Panc1 (cell line): ENCODE data around the gene GRSF1. TPM values are rescaled to one million over a fixed set of nuclear protein-coding genes. Genes with fewer than 3 reads are reported as not detected.

ENCODE experiments used
- ATAC-seq: fragments of 200-7000 bp; cut with Tn5 transposase; 2 replicates; pipeline ENCODE4 v1.9.1; 2020; ENCODE audit warnings: mild to moderate bottlenecking, moderate library complexity
- BruUV-seq: library from RNA; stranded (reverse); fragments of 400-500 nt; replicated peaks from 2 replicates; lab custom pipeline; 2021; lab: Mats Ljungman, UMichigan
- CTCF ChIA-PET: fragments of 300-600 bp; sonication (Branson Sonifier 250); formaldehyde crosslinking; loops from one replicate; lab custom pipeline; 2022; ENCODE audit warnings: antibody characterized with exemption; lab: Charles Lee
- POLR2A ChIA-PET: fragments of 300-600 bp; sonication (Branson Sonifier 250); formaldehyde crosslinking; loops from one replicate; lab custom pipeline; 2022; ENCODE audit warnings: antibody characterized with exemption; lab: Charles Lee
- DNase-seq: peaks from one replicate; pipeline ENCODE4 v3.0.0-alpha.2; 2010; ENCODE audit warnings: low read depth, low spot score
- H3K27ac ChIP-seq: 2 replicates; pipeline ENCODE4 v1.5.1; 2011; ENCODE audit warnings: mild to moderate bottlenecking, low read length, inconsistent platforms
- H3K27me3 ChIP-seq: fragments of 200-500 bp; sonication (Bioruptor generic); 2 replicates; pipeline ENCODE4 v1.6.0; 2014; ENCODE audit warnings: low read length, inconsistent platforms; ENCODE audit not compliant: control insufficient read depth, insufficient read depth
- H3K36me3 ChIP-seq: fragments of 200-500 bp; sonication (Bioruptor generic); 2 replicates; pipeline ENCODE4 v1.5.1; 2014; ENCODE audit warnings: inconsistent platforms, mild to moderate bottlenecking, low read length, moderate library complexity; ENCODE audit not compliant: control insufficient read depth, insufficient read depth
- H3K4me1 ChIP-seq: 2 replicates; pipeline ENCODE4 v1.5.1; 2011; ENCODE audit warnings: inconsistent platforms, mild to moderate bottlenecking, low read length, moderate library complexity; ENCODE audit not compliant: control insufficient read depth, insufficient read depth
- H3K4me3 ChIP-seq, 2 experiments: 2 replicates each; pipeline ENCODE4 v1.5.1; 2011 to 2012; ENCODE audit warnings: low read depth in 2 of 2, low read length in 2 of 2, mild to moderate bottlenecking in 2 of 2, inconsistent platforms in 1 of 2, moderate library complexity in 1 of 2
- H3K9me3 ChIP-seq: fragments of 200-500 bp; sonication (Bioruptor generic); 2 replicates; pipeline ENCODE4 v1.5.1; 2014; ENCODE audit warnings: low read depth, mild to moderate bottlenecking, inconsistent platforms, low read length, moderate library complexity; ENCODE audit not compliant: control insufficient read depth, insufficient read depth
- CTCF ChIP-seq: fragments of 450-650 bp; IDR thresholded peaks from 2 replicates; pipeline ENCODE4 v1.5.1; 2017; ENCODE audit warnings: mild to moderate bottlenecking
- POLR2AphosphoS5 ChIP-seq: IDR thresholded peaks from 2 replicates; pipeline ENCODE4 v1.6.1; 2012; ENCODE audit warnings: mild to moderate bottlenecking, low read depth, low read length, moderate library complexity
- SIN3A ChIP-seq: IDR thresholded peaks from 2 replicates; pipeline ENCODE4 v1.6.1; 2012; ENCODE audit warnings: low read depth, mild to moderate bottlenecking, low read length, moderate library complexity, borderline replicate concordance; ENCODE audit not compliant: insufficient read depth
- TCF7L2 ChIP-seq: IDR thresholded peaks from 2 replicates; pipeline ENCODE4 v1.6.1; 2011; ENCODE audit warnings: mild to moderate bottlenecking, low read depth, low read length, inconsistent platforms
- in situ Hi-C: cut with HindIII; loops from 2 replicates; pipeline ENCODE4 v1.10.0; 2016; ENCODE audit warnings: low sequenced_read_pairs, low pct_unique_long_range_greater_than_20kb
- intact Hi-C: fragments of 100-400 bp; cut with micrococcal nuclease; formaldehyde crosslinking; loops from one replicate; pipeline ENCODE4 v1.10.0; 2022; ENCODE audit not compliant: unreplicated experiment
- total RNA-seq: library from RNA; stranded (reverse); gene quantifications from one replicate; pipeline ENCODE4 v1.2.1, GENCODE V29; 2021; ENCODE audit not compliant: unreplicated experiment
- TF ChIP-seq, protein P1 (sequence below), 2 experiments: IDR thresholded peaks; 2 replicates each; pipeline ENCODE4 v1.6.1; 2011 to 2012; ENCODE audit warnings: low read depth in 2 of 2, control low read depth in 1 of 2, low read length in 1 of 2, mild to moderate bottlenecking in 1 of 2, moderate library complexity in 1 of 2; ENCODE audit not compliant: insufficient read depth in 1 of 2

The GRSF1 gene
- total RNA-seq, 1 experiment from 2014 or later: 59.9 TPM

GRCh38 chr4:70874268-70875156 lies 34.8 kb upstream of the GRSF1 start:
- Histone ChIP-seq H3K27me3 (no peaks in the 10 kb centered on the region), H3K36me3 (no peaks in the 10 kb centered on the region), H3K27ac (no peak overlapping the region), H3K4me3 (no peak overlapping the region), H3K9me3 (no peaks in the 10 kb centered on the region), H3K4me1 (no peaks in the 10 kb centered on the region)
- no peak for ATAC-seq
- TF ChIP-seq TCF7L2 (no peak), POLR2AphosphoS5 (no peak), CTCF (no peak), SIN3A (no peak)
- TF ChIP-seq, protein P1, sequence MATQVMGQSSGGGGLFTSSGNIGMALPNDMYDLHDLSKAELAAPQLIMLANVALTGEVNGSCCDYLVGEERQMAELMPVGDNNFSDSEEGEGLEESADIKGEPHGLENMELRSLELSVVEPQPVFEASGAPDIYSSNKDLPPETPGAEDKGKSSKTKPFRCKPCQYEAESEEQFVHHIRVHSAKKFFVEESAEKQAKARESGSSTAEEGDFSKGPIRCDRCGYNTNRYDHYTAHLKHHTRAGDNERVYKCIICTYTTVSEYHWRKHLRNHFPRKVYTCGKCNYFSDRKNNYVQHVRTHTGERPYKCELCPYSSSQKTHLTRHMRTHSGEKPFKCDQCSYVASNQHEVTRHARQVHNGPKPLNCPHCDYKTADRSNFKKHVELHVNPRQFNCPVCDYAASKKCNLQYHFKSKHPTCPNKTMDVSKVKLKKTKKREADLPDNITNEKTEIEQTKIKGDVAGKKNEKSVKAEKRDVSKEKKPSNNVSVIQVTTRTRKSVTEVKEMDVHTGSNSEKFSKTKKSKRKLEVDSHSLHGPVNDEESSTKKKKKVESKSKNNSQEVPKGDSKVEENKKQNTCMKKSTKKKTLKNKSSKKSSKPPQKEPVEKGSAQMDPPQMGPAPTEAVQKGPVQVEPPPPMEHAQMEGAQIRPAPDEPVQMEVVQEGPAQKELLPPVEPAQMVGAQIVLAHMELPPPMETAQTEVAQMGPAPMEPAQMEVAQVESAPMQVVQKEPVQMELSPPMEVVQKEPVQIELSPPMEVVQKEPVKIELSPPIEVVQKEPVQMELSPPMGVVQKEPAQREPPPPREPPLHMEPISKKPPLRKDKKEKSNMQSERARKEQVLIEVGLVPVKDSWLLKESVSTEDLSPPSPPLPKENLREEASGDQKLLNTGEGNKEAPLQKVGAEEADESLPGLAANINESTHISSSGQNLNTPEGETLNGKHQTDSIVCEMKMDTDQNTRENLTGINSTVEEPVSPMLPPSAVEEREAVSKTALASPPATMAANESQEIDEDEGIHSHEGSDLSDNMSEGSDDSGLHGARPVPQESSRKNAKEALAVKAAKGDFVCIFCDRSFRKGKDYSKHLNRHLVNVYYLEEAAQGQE (IDR thresholded peaks at IDR 0.05; ENCODE audit: insufficient read depth in 1 of 2, low read depth in 2 of 2, low read length in 1 of 2): no peak
- intact Hi-C loops: no loop called here
- DNase-seq: no peak
- ChIA-PET POLR2A (interaction anchor here (0.6 kb wide), 1 partner anchor 36 kb away, joined by 16 read pairs; no protein-coding TSS in a partner anchor), CTCF (no interaction called here)
- no TSS peak for BruUV-seq
- in situ Hi-C loops: no loop called here

DNA sequence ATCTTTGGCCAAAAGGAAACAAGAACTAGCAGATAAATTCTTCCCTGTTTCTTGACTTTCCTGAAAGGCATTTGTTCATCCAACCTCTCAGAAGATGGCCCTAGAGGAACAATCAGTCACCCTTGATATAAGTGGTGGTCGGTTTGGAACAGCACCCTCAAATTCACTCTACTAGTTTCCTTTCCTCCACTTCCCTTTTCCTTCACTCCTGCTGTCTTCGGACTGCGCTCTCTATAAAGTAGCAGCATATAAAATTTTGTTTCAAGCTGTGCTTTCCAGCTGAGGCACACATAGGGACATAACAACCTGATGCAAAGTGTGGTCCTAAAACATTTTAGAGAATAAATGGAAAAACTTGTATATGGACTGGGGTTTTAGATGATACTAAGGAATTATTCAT lies 33.5 kb upstream of the GRSF1 start:
- in situ Hi-C loops: no loop called here
- POLR2A ChIA-PET: no interaction called here
- H3K9me3 ChIP-seq: no peaks in the 10 kb centered on the region

More for the DNA sequence above, 33.5 kb upstream of the GRSF1 start:
- H3K4me3 ChIP-seq: no peak overlapping the region
- H3K36me3 ChIP-seq: no peaks in the 10 kb centered on the region
- ATAC-seq (no peak), DNase-seq (no peak)
- BruUV-seq: no TSS peak
- H3K27me3 ChIP-seq: no peaks in the 10 kb centered on the region
- H3K27ac ChIP-seq: no peak overlapping the region
- TF ChIP-seq POLR2AphosphoS5 (no peak), CTCF (no peak), SIN3A (no peak), TCF7L2 (no peak)
- TF ChIP-seq, protein P1 (IDR thresholded peaks at IDR 0.05; ENCODE audit: insufficient read depth in 1 of 2, low read depth in 2 of 2, low read length in 1 of 2): no peak
- no peaks in the 10 kb centered on the region for H3K4me1 ChIP-seq
- CTCF ChIA-PET: no interaction called here
- intact Hi-C loops: no loop called here
